ENCODE results near the gene EYS. TPM values are rescaled to one million over a fixed set of nuclear protein-coding genes. Genes with fewer than 3 reads are reported as not detected.

Gene EYS
- total and polyA plus RNA-seq, 8 donors, result 0.03 to 0.25 (median 0.13) TPM

GRCh38 chr6:64665137-64665536 is 1041.9 kb downstream of the EYS start:
- Histone ChIP-seq H3K27me3 (no peaks in the 10 kb centered on the region), H3K36me3 (no peaks in the 10 kb centered on the region), H3K4me1 (no peaks in the 10 kb centered on the region), H3K4me3 (no peak overlapping the region), H3K27ac (no peak overlapping the region), H3K9me3 (no peaks in the 10 kb centered on the region)
- no peak for FAIRE-seq
- 68 to 73% methylated on average over 1 of the region's 1 CpG for WGBS, 2 donors
- no peak for DNase-seq
- intact Hi-C loops (cut with DNase I), result no loop called here
- ATAC-seq, result no peak
- TF ChIP-seq CTCF (IDR thresholded peaks at IDR 0.05), result no peak

GRCh38 chr6:64664480-64664879 is 1042.5 kb downstream of the EYS start:
- no peaks in the 10 kb centered on the region for H3K36me3 ChIP-seq
- TF ChIP-seq CTCF (IDR thresholded peaks at IDR 0.05), result no peak
- no peak for DNase-seq
- no peaks in the 10 kb centered on the region for H3K27me3 ChIP-seq
- no peak for FAIRE-seq
- no peak overlapping the region for H3K4me3 ChIP-seq
- intact Hi-C loops (cut with DNase I), result no loop called here
- no peaks in the 10 kb centered on the region for H3K4me1 ChIP-seq
- ATAC-seq, result no peak
- no peak overlapping the region for H3K27ac ChIP-seq
- WGBS, 2 donors, result 41 to 60% methylated on average over 2 of the region's 2 CpGs
- no peaks in the 10 kb centered on the region for H3K9me3 ChIP-seq

- 11 to 27% methylated on average over 1 of the region's 1 CpG for WGBS, 2 donors
- DNase-seq (no peak), ATAC-seq (no peak), FAIRE-seq (no peak)
- Histone ChIP-seq H3K9me3 (no peaks in the 10 kb centered on the region), H3K4me1 (no peaks in the 10 kb centered on the region), H3K36me3 (no peaks in the 10 kb centered on the region), H3K27me3 (no peaks in the 10 kb centered on the region), H3K27ac (no peak overlapping the region), H3K4me3 (no peak overlapping the region)
- intact Hi-C loops (cut with DNase I), result no loop called here
- no peak for TF ChIP-seq CTCF (IDR thresholded peaks at IDR 0.05)
Observed at GRCh38 chr6:64644024-64644423, 1063.0 kb downstream of the EYS start.

- 27 to 28% methylated on average over 2 of the region's 2 CpGs for WGBS, 2 donors
- DNase-seq (no peak), ATAC-seq (no peak), FAIRE-seq (no peak)
- Histone ChIP-seq H3K27me3 (no peaks in the 10 kb centered on the region), H3K36me3 (no peaks in the 10 kb centered on the region), H3K27ac (no peak overlapping the region), H3K4me1 (no peaks in the 10 kb centered on the region), H3K4me3 (no peak overlapping the region), H3K9me3 (peaks cover 0 to 3% (median 0%) of the 10 kb centered on the region in 4 donors)
- intact Hi-C loops (cut with DNase I), result no loop called here
- no peak for TF ChIP-seq CTCF (IDR thresholded peaks at IDR 0.05)
Observed at GRCh38 chr6:64630901-64631300, 1076.1 kb downstream of the EYS start.

GRCh38 chr6:64622944-64623343 is 1084.1 kb downstream of the EYS start:
- TF ChIP-seq CTCF (IDR thresholded peaks at IDR 0.05), result no peak
- no peak overlapping the region for H3K27ac ChIP-seq
- no peaks in the 10 kb centered on the region for H3K4me1 ChIP-seq
- no peak for ATAC-seq
- no peak overlapping the region for H3K4me3 ChIP-seq
- H3K27me3 ChIP-seq, result no peaks in the 10 kb centered on the region
- no peaks in the 10 kb centered on the region for H3K36me3 ChIP-seq
- DNase-seq, result no peak
- 10 to 11% methylated on average over 1 of the region's 1 CpG for WGBS, 2 donors
- no peaks in the 10 kb centered on the region for H3K9me3 ChIP-seq
- intact Hi-C loops (cut with DNase I), result no loop called here
- no peak for FAIRE-seq
